Stimulated activated CD4-positive, alpha-beta T cell treated with anti-CD3 and anti-CD28 coated beads, TNF-alpha, amount 100 ng/mL, for 24 hours (primary cell): ENCODE data around the gene IMMP2L.
"Not testable (repeated sequence)": the region's sequence is repeated elsewhere in the genome, so short reads cannot be mapped to it uniquely, and the experiment has no call there.

Experiments used
- DNase-seq, 3 experiments: peaks; one replicate each; pipeline ENCODE4 v3.0.0-alpha.2; 2020; ENCODE audit warnings: low read depth in 3 of 3

The IMMP2L gene

DNA sequence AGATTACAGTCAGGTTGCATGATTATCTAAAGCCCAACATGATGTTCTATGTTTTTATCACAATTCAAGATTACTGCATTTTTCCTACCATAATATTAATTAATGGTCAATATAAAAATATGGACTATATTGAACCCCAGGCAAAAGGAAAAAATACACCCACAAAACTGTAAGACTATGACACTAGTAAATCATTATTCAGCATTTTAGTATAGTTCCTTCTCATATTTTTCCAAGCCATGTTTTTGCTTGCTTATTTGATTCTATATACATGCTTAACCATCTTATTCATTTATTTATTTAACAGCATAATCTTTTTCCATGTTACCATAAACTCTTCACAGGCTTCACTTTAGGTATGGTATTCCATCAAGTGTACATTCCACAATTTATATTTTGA lies 101.6 kb downstream of the IMMP2L start:
- DNase-seq = no peak

DNA sequence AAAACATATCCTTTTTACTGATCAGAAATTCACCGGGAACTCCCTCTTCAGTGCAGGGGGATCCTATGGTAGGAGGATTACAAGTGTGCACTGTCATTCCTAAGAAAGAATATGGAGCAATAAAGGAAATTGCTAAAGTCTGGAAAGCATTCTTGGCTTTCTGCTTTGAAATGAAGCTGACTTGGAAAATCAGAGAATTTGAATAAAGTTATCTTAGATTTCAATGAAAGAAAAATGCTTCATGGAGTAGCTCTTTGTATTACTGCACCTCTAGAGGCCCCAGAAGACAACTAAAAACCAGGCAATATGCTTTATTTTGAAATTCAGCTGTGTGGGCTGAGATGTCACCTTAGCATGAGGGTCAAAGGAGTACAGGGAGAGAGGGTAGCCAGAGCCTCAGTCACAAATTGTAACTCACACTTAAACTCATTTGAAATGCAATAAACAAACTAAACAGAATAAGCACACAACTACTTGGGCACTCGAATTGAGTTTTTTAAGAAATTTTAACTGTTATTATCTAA lies 102.5 kb downstream of the IMMP2L start:
- DNase-seq = no peak

- DNase-seq = no peak
Observed at GRCh38 chr7:111459065-111459756, 103.1 kb downstream of the IMMP2L start.

DNA sequence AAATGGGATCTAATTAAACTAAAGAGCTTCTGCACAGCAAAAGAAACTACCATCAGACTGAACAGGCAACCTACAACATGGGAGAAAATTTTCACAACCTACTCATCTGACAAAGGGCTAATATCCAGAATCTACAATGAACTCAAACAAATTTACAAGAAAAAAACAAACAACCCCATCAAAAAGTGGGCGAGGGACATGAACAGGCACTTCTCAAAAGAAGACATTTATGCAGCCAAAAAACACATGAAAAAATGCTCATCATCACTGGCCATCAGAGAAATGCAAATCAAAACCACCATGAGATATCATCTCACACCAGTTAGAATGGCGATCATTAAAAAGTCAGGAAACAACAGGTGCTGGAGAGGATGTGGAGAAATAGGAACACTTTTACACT lies 111.6 kb downstream of the IMMP2L start:
- DNase-seq = not testable (repeated sequence)

DNA sequence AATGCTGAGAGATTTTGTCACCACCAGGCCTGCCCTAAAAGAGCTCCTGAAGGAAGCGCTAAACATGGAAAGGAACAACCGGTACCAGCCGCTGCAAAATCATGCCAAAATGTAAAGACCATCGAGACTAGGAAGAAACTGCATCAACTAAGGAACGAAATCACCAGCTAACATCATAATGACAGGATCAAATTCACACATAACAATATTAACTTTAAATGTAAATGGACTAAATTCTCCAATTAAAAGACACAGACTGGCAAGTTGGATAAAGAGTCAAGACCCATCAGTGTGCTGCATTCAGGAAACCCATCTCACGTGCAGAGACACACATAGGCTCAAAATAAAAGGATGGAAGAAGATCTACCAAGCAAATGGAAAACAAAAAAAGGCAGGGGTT lies 114.8 kb downstream of the IMMP2L start:
- DNase-seq = not testable (repeated sequence)

- no peak for DNase-seq
Observed at GRCh38 chr7:111439977-111440376, 122.3 kb downstream of the IMMP2L start.

DNA sequence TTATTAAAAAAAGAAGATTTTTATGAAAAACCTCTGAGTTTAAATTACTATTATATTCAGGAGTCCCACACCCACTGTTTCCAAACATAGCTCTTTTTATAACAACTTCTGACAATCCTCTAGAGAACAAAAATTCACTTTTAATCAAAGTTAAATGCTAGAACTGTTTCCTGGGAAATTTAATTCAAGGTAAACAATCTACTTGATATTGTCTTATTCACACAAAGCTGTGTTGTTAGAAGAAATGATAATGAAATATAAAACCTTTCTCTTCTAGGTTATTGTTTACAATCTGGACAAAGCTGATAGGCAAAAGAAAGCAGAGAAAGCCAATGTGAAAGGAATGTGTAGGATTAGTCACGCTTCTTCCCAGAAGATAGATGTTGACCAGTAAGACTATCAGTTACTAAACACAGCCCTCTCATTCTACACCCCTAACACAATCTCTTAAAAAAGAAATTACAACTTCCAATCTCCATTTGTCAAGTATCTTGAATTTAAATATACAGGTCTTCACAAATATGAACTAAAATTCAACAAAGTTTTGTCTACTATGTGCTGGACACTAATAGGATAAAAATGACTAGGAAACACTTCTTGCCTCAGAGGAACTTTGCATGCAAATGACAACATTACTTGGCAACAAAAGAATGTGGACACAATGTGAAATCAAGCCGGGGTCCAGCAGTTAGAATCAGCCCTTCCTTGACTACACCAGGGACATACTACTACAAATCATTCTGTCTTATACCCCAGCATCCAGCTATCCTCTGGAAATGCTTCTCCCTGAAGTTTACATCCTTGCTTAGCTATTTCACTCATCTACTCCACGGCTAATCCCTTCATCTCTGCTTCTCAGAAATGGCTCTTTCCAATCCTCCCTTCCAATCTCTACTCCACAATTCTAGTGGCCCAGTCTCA lies 123.7 kb downstream of the IMMP2L start:
- no peak for DNase-seq

- DNase-seq = no peak
Observed at GRCh38 chr7:111437736-111438135, 124.6 kb downstream of the IMMP2L start.

GRCh38 chr7:111436608-111437007 lies 125.7 kb downstream of the IMMP2L start:
- no peak for DNase-seq

DNA sequence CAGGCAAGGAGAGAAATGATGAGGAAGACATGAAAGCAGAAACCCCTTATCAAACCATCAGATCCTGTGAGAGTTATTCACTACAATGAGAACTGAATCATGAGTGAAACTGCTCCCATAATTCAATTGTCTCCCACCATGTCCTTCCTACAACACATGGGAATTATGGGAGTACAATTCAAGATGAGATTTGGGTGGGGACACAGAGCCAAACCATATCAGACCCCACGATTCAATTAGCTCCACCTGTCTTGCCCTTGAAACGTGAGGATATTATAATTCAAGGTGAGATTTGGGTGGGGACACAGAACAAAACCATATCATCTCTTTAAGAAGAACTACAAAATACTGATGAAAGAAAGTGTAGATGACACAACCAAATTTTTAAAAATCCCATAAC lies 128.9 kb downstream of the IMMP2L start:
- no peak for DNase-seq

DNA sequence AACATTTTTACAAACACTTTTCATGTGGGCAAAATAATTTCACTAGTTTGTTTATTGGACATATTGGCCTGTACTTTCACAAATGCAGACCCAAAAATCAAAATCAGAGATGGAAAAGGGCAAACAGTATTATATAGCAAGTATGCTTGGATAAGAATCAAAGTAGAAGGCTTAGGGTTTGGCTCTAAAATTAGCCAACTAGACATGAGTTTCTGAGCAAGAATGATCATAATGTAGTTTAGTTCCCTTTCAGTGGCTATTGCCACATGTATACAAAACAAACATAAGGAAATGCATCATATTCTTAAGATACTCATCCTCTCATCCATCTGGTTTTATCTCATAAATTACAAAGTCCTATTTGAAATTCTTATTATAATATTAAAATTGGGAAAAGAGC lies 132.5 kb downstream of the IMMP2L start:
- no peak for DNase-seq

GRCh38 chr7:111424768-111425167 lies 137.5 kb downstream of the IMMP2L start:
- no peak for DNase-seq

DNA sequence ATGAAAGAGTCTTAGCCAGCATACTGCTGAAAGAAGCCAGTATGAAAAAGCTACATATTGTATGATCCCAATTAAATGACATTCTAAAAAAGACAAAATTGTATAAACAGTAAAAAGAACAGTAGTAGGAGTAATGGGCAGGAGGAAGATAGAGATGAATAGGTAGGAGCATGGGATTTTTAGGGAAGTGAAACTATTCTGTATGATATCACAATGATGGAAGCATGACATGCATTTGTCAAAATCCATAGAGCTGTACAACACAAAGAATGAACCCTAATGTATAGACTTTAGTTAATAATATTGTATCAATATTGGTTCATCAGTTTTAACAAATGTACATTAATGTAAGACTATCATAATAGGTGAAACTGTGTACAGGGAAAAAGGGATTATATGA lies 147.9 kb downstream of the IMMP2L start:
- DNase-seq = no peak

DNA sequence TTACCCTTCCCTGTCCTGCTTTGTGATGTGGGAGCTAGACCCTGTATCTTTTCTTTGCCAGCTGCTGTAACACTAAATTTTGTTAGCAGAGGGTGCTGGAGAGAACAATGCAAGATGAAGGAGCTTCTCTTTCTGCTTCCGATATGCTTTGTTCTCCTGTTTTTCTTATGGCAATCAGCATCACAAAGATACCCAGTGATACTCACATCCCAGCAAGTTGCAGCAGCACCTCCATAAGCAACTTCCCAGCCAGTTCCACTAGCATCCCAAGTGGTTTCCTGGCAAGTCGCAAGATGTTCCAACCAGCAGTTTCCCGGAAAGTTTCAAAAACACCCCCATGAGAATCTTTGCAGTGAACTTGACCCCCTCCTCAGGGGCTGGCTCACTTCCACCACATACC lies 148.6 kb downstream of the IMMP2L start:
- no peak for DNase-seq

DNA sequence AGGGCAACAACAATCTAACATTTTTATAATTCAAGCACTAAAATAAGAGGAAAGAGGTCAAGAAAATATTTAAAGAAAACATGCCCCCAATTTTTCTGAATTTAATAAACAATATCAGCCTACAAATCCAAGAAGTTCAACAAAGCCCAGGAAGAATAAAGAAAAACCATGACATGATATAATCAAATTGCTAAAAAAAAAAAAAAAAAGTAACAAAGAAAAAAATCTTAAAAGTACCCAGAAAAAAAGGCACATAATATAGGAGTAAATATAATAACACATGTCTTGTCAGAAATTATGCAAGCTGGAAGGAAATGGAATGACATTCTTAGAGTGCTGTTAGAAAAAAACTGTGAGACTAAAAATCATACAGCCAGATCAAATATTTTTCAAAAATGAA lies 151.4 kb downstream of the IMMP2L start:
- DNase-seq = no peak

GRCh38 chr7:111409714-111410422 lies 152.4 kb downstream of the IMMP2L start:
- DNase-seq = no peak

DNA sequence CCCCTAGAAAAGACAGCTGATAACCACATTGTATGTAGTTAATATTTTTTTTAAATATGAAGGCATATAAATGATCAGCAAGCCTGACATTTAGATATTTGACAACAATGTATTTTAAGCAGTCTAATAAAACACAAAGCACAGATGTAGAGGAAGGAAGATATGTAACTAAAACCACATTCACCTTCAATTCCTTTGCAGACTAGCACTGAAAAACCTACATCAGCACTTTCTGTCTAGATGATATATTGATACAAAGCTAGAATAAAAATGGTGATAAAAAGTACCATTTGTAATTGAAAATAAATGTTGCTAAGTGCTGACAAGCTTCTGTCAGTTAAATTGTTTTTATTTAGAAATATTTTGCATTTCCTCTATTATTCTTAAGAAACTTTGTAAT lies 153.6 kb downstream of the IMMP2L start:
- no peak for DNase-seq

- DNase-seq = no peak
Observed at GRCh38 chr7:111407258-111407657, 155.0 kb downstream of the IMMP2L start.

DNA sequence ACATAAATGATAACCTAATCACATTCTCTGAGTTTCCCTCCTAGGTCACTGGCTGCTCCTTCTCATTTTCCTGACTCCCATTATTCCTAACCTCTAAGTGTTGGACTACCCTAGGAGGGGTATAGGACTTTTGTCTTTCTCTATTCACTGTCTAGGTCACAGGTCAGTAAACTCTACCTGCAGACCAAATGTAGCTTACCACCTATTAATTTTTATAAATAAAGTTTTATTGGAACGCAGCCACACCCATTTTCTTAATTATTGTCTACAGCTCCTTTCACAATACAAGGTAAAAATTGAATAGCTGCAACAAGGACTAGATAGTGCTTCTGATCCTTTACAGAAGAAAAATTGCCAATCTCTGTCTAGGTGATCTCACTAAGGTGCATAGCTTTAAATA lies 156.7 kb downstream of the IMMP2L start:
- DNase-seq = no peak

DNA sequence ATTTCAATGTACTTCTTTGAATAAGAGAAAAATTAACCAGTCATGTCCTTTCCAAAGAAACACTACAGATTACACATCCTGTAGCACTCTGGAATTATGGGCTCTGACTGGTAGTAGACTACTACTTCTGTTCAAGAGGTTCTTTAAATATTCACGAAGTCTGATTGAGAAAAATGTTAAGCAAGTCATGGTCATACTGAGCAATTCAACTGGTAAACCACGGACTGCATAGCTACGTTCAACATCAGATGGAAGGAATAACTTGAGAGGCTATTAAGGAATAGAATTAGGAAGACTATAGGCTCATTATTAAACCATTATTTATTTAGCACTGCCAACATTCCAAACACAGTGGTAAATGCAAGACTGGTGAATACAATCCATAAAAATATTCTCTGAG lies 160.8 kb downstream of the IMMP2L start:
- DNase-seq = no peak

DNA sequence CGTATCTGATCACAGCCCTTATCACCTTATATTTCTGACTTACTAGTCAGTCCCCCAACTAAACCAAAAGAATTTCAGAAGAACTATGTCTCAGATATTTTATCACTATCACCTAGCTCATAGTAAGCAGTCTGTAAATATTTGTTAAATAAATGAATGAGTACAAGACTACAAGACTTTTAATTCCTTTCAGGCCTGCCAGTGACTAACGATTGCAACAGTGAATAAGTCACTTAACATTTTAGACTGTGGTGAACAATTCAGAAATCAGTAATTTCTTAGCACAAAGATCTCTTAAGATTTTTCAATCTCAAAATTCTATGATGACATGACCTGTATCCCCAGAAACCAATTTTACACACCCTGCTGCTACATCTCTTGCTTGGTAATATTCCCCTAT lies 162.2 kb downstream of the IMMP2L start:
- no peak for DNase-seq

DNA sequence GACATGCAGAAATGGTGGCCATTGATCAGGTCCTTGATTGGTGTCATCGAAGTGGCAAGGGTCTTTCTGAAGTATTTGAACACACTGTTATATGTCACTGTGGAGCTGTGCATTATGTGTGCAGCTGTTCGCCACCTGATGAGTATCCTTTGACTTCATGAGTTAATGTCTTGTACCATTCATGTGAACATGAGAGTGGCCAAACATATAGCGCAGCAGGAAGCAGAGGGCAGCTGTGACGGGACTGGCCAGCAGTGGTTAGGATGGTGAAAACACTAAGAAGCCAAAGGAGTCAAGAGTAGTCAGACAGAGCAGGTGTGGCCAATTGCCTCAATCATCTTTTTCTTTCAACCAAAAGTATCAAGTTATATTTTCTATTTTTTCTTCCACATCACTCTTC lies 167.4 kb downstream of the IMMP2L start:
- no peak for DNase-seq
